ENCODE results near the gene SCD5.

SCD5 gene

GRCh38 chr4:82755650-82756049, 42.9 kb downstream of the SCD5 start:
- TF ChIP-seq POLR2AphosphoS5 (IDR thresholded peaks at IDR 0.05; ENCODE audit: low read depth, low read length) (no peak), SIN3A (IDR thresholded peaks at IDR 0.05; ENCODE audit: borderline replicate concordance, insufficient read depth, low read length) (no peak), FOXP2 (optimal IDR thresholded peaks at IDR 0.05; ENCODE audit: borderline replicate concordance, extremely low read depth, extremely low read length, insufficient read depth) (no peak), TAF1 (IDR thresholded peaks at IDR 0.05; ENCODE audit: borderline replicate concordance, insufficient read depth, low read length) (no peak), REST (IDR thresholded peaks at IDR 0.05; ENCODE audit: insufficient read depth in 1 of 2, low read depth in 2 of 2, low read length in 2 of 2) (no peak)

- TF ChIP-seq REST (IDR thresholded peaks at IDR 0.05; ENCODE audit: insufficient read depth in 1 of 2, low read depth in 2 of 2, low read length in 2 of 2) (peak in 1 of 2 experiments; percentile 78; a peak in 1 of 4 replicates), POLR2AphosphoS5 (IDR thresholded peaks at IDR 0.05; ENCODE audit: low read depth, low read length) (no peak)
Measured at GRCh38 chr4:82754513-82755165, 44.0 kb downstream of the SCD5 start.

- TF ChIP-seq SIN3A (IDR thresholded peaks at IDR 0.05; ENCODE audit: borderline replicate concordance, insufficient read depth, low read length) (no peak), FOXP2 (optimal IDR thresholded peaks at IDR 0.05; ENCODE audit: borderline replicate concordance, extremely low read depth, extremely low read length, insufficient read depth) (no peak), TAF1 (IDR thresholded peaks at IDR 0.05; ENCODE audit: borderline replicate concordance, insufficient read depth, low read length) (no peak), POLR2AphosphoS5 (IDR thresholded peaks at IDR 0.05; ENCODE audit: low read depth, low read length) (no peak), REST (IDR thresholded peaks at IDR 0.05; ENCODE audit: insufficient read depth in 1 of 2, low read depth in 2 of 2, low read length in 2 of 2) (no peak)
Measured at GRCh38 chr4:82753725-82754410, 44.7 kb downstream of the SCD5 start.

- TF ChIP-seq TAF1 (IDR thresholded peaks at IDR 0.05; ENCODE audit: borderline replicate concordance, insufficient read depth, low read length) = no peak
- TF ChIP-seq POLR2AphosphoS5 (IDR thresholded peaks at IDR 0.05; ENCODE audit: low read depth, low read length) = no peak
- TF ChIP-seq REST (IDR thresholded peaks at IDR 0.05; ENCODE audit: insufficient read depth in 1 of 2, low read depth in 2 of 2, low read length in 2 of 2) = no peak
- no peak for TF ChIP-seq FOXP2 (optimal IDR thresholded peaks at IDR 0.05; ENCODE audit: borderline replicate concordance, extremely low read depth, extremely low read length, insufficient read depth)
Measured at GRCh38 chr4:82753238-82753637, 45.4 kb downstream of the SCD5 start.

Data from PFSK-1 (cell line).